CD4-positive, alpha-beta T cell treated with Interleukin-4 for 4 hours (primary cell): ENCODE results near the gene IFT122.
"Not testable (repeated sequence)": the region's sequence is repeated elsewhere in the genome, so short reads cannot be mapped to it uniquely, and the experiment has no call there.

Source experiments
- DNase-seq: peaks from one replicate; pipeline ENCODE4 v3.0.0-alpha.2; 2020

IFT122 gene

GRCh38 chr3:129524081-129524480 lies 84.1 kb downstream of the IFT122 start:
- DNase-seq: no peak

- DNase-seq: no peak
These were observed 85.4 kb downstream of the IFT122 start for GRCh38 chr3:129525341-129525968.

GRCh38 chr3:129526121-129526900 lies 86.3 kb downstream of the IFT122 start:
- peak; percentile 8 for DNase-seq

GRCh38 chr3:129527262-129527661 lies 87.2 kb downstream of the IFT122 start:
- no peak for DNase-seq

- no peak for DNase-seq
These were observed 88.6 kb downstream of the IFT122 start, which contains the start of gene RHO for GRCh38 chr3:129528589-129529100. TSS of gene RHO (plus strand) at chr3:129528639. CDS start at chr3:129528734, 95 bp downstream.

GRCh38 chr3:129529436-129530210 lies 89.6 kb downstream of the IFT122 start:
- DNase-seq: no peak

GRCh38 chr3:129530251-129530791 lies 90.3 kb downstream of the IFT122 start:
- DNase-seq: no peak

- no peak for DNase-seq
These were observed 90.8 kb downstream of the IFT122 start for GRCh38 chr3:129530821-129531220.

GRCh38 chr3:129531699-129532098 lies 91.7 kb downstream of the IFT122 start:
- DNase-seq: no peak

GRCh38 chr3:129532261-129532660 lies 92.2 kb downstream of the IFT122 start:
- no peak for DNase-seq

GRCh38 chr3:129533406-129533805 lies 93.4 kb downstream of the IFT122 start:
- DNase-seq: no peak

- no peak for DNase-seq
These were observed 94.5 kb downstream of the IFT122 start for GRCh38 chr3:129534428-129535027.

- DNase-seq: no peak
These were observed 95.1 kb downstream of the IFT122 start for GRCh38 chr3:129535075-129535474.

- no peak for DNase-seq
These were observed 96.3 kb downstream of the IFT122 start for GRCh38 chr3:129536374-129536667.

- DNase-seq: no peak
These were observed 96.8 kb downstream of the IFT122 start for GRCh38 chr3:129536804-129537203.

GRCh38 chr3:129539206-129539605 lies 99.2 kb downstream of the IFT122 start:
- DNase-seq: no peak

GRCh38 chr3:129540776-129541516 lies 100.9 kb downstream of the IFT122 start:
- DNase-seq: no peak

GRCh38 chr3:129542747-129543146 lies 102.7 kb downstream of the IFT122 start:
- no peak for DNase-seq

GRCh38 chr3:129543156-129543790 lies 103.2 kb downstream of the IFT122 start, which contains the start of gene H1-8:
TSS of gene H1-8 (plus strand) at chr3:129543175. CDS start at chr3:129543219, 44 bp downstream.
- no peak for DNase-seq

GRCh38 chr3:129543999-129544398 lies 104.0 kb downstream of the IFT122 start:
- no peak for DNase-seq

GRCh38 chr3:129545951-129546350 lies 105.9 kb downstream of the IFT122 start:
- DNase-seq: not testable (repeated sequence)
